SU-DHL-6 (cell line): ENCODE results near the gene MOGAT3.

Source experiments
- H2AFZ ChIP-seq: fragments of 200-600 bp; sonication (generic); 2 replicates; pipeline ENCODE4 v1.6.1; 2014; ENCODE audit warnings: low read depth, mild to moderate bottlenecking, moderate library complexity, mixed read lengths, antibody characterized with exemption, low read length; ENCODE audit not compliant: severe bottlenecking
- H3F3A ChIP-seq: fragments of 200-600 bp; shearing (Covaris generic); 2 replicates; pipeline ENCODE4 v1.6.0; 2016; ENCODE audit warnings: antibody characterized with exemption, mild to moderate bottlenecking; ENCODE audit not compliant: insufficient read depth
- H3K27ac ChIP-seq: fragments of 200-600 bp; sonication (generic); 2 replicates; pipeline ENCODE4 v1.5.1; 2016; ENCODE audit warnings: low read depth, mild to moderate bottlenecking, low read length, moderate library complexity, mixed read lengths
- H3K27me3 ChIP-seq: fragments of 200-600 bp; sonication (generic), shearing (Covaris generic); 2 replicates; pipeline ENCODE4 v1.6.0; 2014; ENCODE audit warnings: mild to moderate bottlenecking, low read length
- H3K36me3 ChIP-seq: fragments of 200-600 bp; sonication (generic); 2 replicates; pipeline ENCODE4 v1.6.1; 2014; ENCODE audit warnings: mild to moderate bottlenecking, low read length, mixed read lengths
- H3K4me2 ChIP-seq: fragments of 300-600, 200-600 bp; shearing (Covaris generic), sonication (generic); 2 replicates; pipeline ENCODE4 v1.6.0; 2014; ENCODE audit warnings: low read length, low read depth, mild to moderate bottlenecking; ENCODE audit not compliant: poor library complexity, severe bottlenecking
- H3K4me3 ChIP-seq: fragments of 200-600 bp; sonication (generic); 2 replicates; pipeline ENCODE4 v1.5.1; 2014; ENCODE audit warnings: antibody characterized with exemption, low read length, mild to moderate bottlenecking, mixed read lengths; ENCODE audit not compliant: insufficient read depth, poor library complexity, severe bottlenecking
- H3K79me2 ChIP-seq: fragments of 200-600 bp; sonication (generic); 2 replicates; pipeline ENCODE4 v1.6.1; 2014; ENCODE audit warnings: mild to moderate bottlenecking, low read length, moderate library complexity; ENCODE audit not compliant: insufficient read depth
- H3K9ac ChIP-seq: fragments of 200-600 bp; sonication (generic); 2 replicates; pipeline ENCODE4 v1.7.0; 2014; ENCODE audit warnings: mild to moderate bottlenecking, low read length
- H3K9me2 ChIP-seq: fragments of 200-600 bp; sonication (generic); replicated peaks from 2 replicates; pipeline ENCODE4 v1.6.1; 2014; ENCODE audit warnings: low read length; ENCODE audit not compliant: insufficient read depth
- H3K9me3 ChIP-seq: fragments of 200-600 bp; sonication (generic); 2 replicates; pipeline ENCODE4 v1.6.1; 2014; ENCODE audit warnings: low read length, mixed read lengths; ENCODE audit not compliant: insufficient read depth
- H4K20me1 ChIP-seq: fragments of 200-600 bp; sonication (generic); 2 replicates; pipeline ENCODE4 v1.6.1; 2014; ENCODE audit warnings: low read depth, mild to moderate bottlenecking, antibody characterized with exemption, low read length, moderate library complexity, mixed read lengths
- EZH2phosphoT487 ChIP-seq: fragments of 200-600 bp; sonication (generic), shearing (Covaris generic); conservative IDR thresholded peaks from 2 replicates; pipeline ENCODE4 v1.6.1; 2018; ENCODE audit warnings: mild to moderate bottlenecking, antibody characterized with exemption, low read length, moderate library complexity, mixed read lengths
- TF ChIP-seq, protein P1 (sequence below): fragments of 200-600 bp; sonication (generic); IDR thresholded peaks from one replicate; pipeline ENCODE4 v1.5.1; 2017; ENCODE audit warnings: antibody characterized with exemption, mild to moderate bottlenecking, low read length, moderate library complexity; ENCODE audit not compliant: insufficient read depth, poor library complexity, severe bottlenecking

MOGAT3 gene

DNA sequence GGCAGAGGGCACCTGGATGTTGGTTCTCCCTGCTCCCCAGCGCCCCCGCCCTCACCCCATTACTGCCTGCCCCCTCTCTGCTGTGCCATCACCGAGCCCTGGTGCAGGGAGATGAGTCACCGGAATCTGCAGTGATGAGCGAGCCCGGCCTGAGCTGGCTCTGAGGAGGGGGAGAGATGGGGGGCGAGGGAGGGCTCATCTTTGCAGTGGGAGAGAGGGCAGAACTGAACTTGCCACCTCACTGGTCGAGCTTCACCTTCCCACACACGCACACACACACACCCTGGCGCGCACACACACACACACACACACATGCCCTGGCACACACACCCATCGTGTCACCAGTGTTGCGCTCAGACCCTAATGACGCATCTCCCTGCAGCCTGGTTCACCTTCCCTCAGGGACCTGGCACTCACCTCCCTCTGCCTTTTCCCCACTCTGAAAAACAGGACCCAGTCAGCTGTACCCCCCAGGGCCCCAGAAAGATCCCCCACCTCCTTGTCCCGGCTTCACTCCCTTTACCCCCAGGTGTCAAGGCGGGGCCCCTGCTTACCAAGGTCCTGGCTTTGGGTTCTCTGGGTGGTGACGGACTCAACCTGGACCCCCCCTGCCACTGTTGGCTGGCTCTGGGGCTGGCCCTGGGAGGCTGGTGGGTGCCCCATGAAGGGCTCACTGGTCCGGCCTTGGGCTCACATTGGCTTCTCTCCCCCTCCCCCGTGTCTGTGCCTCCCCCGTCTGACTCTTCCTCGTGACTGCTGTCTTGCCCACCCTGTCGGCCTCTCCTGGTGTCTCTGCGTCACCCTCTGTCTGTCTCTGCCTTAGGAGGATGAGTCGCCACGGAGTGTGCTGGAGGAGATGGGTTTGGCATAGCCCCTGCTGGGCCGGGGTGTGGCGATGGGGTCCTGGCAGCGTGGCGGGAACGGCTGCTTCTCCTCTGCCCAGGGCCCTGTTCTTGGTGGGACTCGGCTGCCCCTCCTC is 40.9 kb downstream of the MOGAT3 start:
- Histone ChIP-seq H3K9ac (no peak overlapping the region), H3K36me3 (no peaks in the 10 kb centered on the region), H3K79me2 (no peaks in the 10 kb centered on the region), H3K4me2 (no peak overlapping the region), H4K20me1 (no peaks in the 10 kb centered on the region), H3K27ac (no peak overlapping the region), H3K9me3 (no peaks in the 10 kb centered on the region), H2AFZ (no peak overlapping the region), H3F3A (peaks cover 16% of the 10 kb centered on the region; the same call in 1 of the 2 replicates), H3K9me2 (no peaks in the 10 kb centered on the region), H3K27me3 (no peaks in the 10 kb centered on the region), H3K4me3 (no peak overlapping the region)
- TF ChIP-seq EZH2phosphoT487: no peak
- TF ChIP-seq, protein P1, sequence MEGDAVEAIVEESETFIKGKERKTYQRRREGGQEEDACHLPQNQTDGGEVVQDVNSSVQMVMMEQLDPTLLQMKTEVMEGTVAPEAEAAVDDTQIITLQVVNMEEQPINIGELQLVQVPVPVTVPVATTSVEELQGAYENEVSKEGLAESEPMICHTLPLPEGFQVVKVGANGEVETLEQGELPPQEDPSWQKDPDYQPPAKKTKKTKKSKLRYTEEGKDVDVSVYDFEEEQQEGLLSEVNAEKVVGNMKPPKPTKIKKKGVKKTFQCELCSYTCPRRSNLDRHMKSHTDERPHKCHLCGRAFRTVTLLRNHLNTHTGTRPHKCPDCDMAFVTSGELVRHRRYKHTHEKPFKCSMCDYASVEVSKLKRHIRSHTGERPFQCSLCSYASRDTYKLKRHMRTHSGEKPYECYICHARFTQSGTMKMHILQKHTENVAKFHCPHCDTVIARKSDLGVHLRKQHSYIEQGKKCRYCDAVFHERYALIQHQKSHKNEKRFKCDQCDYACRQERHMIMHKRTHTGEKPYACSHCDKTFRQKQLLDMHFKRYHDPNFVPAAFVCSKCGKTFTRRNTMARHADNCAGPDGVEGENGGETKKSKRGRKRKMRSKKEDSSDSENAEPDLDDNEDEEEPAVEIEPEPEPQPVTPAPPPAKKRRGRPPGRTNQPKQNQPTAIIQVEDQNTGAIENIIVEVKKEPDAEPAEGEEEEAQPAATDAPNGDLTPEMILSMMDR: no peak

DNA sequence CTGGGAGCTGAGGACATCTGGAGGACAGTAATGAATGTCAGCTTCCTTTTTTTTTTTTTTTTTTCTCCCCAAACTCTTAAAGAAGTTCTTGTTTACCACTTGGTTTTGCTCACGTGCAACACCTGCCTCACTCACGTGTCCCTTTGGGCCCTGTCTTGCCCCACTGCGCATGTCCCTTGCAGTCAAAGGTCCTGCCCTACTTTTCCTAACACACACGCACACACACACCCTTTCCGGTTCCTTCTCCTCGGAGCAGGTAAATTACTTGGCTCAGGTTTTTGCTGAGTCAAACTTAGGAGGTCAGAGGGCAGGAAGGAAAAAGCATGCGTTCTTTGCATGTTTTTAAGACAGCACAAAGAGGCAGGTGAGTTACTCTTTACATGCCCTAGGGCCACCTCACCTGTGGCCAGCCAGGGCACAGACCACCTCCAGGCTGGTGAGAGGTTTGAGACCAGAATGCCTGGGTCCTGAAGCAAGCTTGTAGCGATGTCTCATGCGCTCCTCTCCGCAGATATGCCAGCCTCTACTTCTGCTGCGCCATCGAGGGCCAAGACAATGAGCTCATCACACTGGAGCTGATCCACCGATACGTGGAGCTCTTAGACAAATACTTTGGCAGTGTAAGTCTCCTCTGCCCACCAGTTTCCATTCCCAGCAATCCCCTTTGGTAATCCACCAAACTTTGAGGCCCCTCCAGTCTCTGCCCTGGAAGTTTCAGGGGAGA is 43.8 kb downstream of the MOGAT3 start:
- Histone ChIP-seq H2AFZ (no peak overlapping the region), H4K20me1 (no peaks in the 10 kb centered on the region), H3F3A (peaks cover 10% of the 10 kb centered on the region; the same call in 1 of the 2 replicates), H3K79me2 (no peaks in the 10 kb centered on the region), H3K36me3 (no peaks in the 10 kb centered on the region), H3K4me3 (no peak overlapping the region), H3K9me2 (no peaks in the 10 kb centered on the region), H3K9me3 (no peaks in the 10 kb centered on the region), H3K4me2 (no peak overlapping the region), H3K27ac (no peak overlapping the region), H3K9ac (no peak overlapping the region), H3K27me3 (no peaks in the 10 kb centered on the region)
- no peak for TF ChIP-seq EZH2phosphoT487
- TF ChIP-seq, protein P1: no peak

DNA sequence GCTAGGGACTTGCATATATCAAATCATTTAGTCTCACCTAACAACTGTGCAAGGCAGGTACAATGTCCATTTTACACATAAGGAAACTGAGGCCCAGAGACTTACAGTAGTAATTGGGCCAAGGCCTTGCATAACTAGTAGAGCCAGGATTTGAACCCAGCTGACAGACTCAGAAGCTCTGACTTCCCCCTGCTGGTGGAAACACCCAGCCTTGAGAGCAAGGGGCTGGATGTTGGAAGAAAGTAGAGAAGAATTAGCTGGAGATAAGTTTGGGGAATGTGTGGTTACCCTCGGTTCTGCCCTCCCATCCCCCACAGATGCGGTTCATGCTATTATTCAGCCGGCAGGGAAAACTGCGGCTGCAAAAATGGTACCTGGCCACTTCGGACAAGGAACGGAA is 44.6 kb downstream of the MOGAT3 start:
- no peak overlapping the region for H3K4me2 ChIP-seq
- no peaks in the 10 kb centered on the region for H3K79me2 ChIP-seq
- H3K27me3 ChIP-seq: no peaks in the 10 kb centered on the region
- H3K9me2 ChIP-seq: no peaks in the 10 kb centered on the region
- no peak overlapping the region for H3K9ac ChIP-seq
- no peaks in the 10 kb centered on the region for H3K9me3 ChIP-seq
- H3K27ac ChIP-seq: no peak overlapping the region
- no peaks in the 10 kb centered on the region for H4K20me1 ChIP-seq
- H3F3A ChIP-seq: 0 out of 2 replicates have a peak, but pooled peaks cover 9% of the 10 kb centered on the region
- no peak overlapping the region for H2AFZ ChIP-seq
- TF ChIP-seq, protein P1: no peak
- TF ChIP-seq EZH2phosphoT487: no peak
- no peaks in the 10 kb centered on the region for H3K36me3 ChIP-seq
- no peak overlapping the region for H3K4me3 ChIP-seq
